T-helper 1 cell treated with Interleukin-12 subunit alpha and Interleukin-12 subunit beta and Interleukin-4 antibody, amounts not matched to agents 30 μg/mL and 1 μg/mL, for 36 hours (primary cell): ENCODE data around the gene NPEPL1.
"Not testable (repeated sequence)": the region's sequence is repeated elsewhere in the genome, so short reads cannot be mapped to it uniquely, and the experiment has no call there.

ENCODE experiments used
- H3K27ac Mint-ChIP-seq: one replicate; pipeline ENCODE4 v1.8.0; 2021; ENCODE audit warnings: mild to moderate bottlenecking, mixed read lengths
- H3K27me3 Mint-ChIP-seq: one replicate; pipeline ENCODE4 v1.8.0; 2021; ENCODE audit warnings: low read depth, mixed read lengths
- H3K36me3 Mint-ChIP-seq: one replicate; pipeline ENCODE4 v1.8.0; 2021; ENCODE audit warnings: low read depth, mixed read lengths
- H3K4me1 Mint-ChIP-seq: one replicate; pipeline ENCODE4 v1.8.0; 2021; ENCODE audit warnings: low read depth, mixed read lengths
- H3K4me3 Mint-ChIP-seq: one replicate; pipeline ENCODE4 v1.8.0; 2021; ENCODE audit warnings: mild to moderate bottlenecking, moderate library complexity, mixed read lengths
- H3K9me3 Mint-ChIP-seq: one replicate; pipeline ENCODE4 v1.8.0; 2021; ENCODE audit warnings: mixed read lengths

NPEPL1 gene

DNA sequence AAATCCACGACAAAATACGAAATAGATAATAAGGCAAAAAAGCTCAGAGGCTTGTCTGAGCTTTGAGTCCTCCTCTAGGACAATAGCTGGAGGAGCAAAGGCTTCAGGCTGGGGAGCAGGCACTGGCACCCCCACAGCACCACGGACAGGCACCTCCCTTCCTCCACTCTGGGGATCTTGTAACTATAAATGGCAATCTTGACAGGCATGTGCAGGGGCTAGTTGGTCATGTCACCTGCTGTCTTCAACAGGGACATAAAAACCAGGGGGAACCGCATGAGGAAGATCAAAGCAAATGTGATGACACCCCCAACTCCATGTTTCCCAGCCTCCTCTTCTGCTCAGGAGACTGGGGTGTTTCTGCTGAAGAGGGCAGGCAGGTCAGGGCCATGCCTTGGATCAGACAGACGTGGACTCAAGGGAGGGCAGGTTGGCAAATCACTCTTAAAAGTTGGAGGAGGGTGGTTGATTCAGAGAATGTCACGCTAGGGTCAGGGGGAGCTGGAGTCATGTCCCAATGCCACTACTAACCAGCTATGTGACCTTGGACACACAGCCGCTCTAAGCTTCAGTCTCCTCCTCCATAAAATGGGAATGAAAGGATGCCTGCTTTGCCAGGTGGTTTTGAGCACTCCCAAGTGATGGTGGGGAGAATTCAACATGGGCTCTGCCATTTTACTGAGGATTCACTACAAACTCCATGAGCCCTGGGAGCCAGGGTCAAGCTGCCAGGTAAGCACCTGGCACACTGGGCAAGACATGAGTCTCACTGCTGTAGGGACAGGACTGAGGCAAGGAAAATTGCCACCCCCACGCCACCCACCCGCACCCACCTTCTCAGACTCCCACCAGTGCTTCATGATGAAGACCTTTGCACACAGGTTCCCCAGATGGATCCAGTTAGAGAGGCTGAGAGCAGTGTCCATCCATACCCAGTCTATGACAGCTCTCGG, 48.0 kb downstream of the NPEPL1 start:
- H3K9me3 Mint-ChIP-seq = no peaks in the 10 kb centered on the region
- H3K27me3 Mint-ChIP-seq = peaks cover 29% of the 10 kb centered on the region
- no peak overlapping the region for H3K4me3 Mint-ChIP-seq
- no peaks in the 10 kb centered on the region for H3K4me1 Mint-ChIP-seq
- H3K36me3 Mint-ChIP-seq = no peaks in the 10 kb centered on the region
- no peak overlapping the region for H3K27ac Mint-ChIP-seq

DNA sequence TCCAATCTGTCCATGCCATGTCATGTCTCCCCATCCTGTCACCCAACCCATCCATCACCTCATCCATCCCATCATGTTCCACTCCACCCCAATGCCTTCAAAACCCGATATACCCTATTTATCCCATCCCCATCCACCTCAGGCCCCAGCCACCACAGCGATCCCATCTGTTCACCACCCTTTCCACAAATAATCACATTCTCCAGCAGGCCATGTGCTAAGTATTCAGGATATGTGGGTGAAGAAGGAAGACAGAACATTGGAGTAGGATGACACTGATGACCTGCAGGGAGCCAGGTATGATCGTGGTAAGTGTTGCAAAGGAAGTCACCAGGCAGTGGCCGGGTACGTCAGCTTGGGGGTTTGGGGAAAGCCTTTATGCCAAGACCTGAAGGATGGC, 48.8 kb downstream of the NPEPL1 start:
- no peak overlapping the region for H3K4me3 Mint-ChIP-seq
- H3K9me3 Mint-ChIP-seq = no peaks in the 10 kb centered on the region
- H3K36me3 Mint-ChIP-seq = no peaks in the 10 kb centered on the region
- H3K27me3 Mint-ChIP-seq = peaks cover 31% of the 10 kb centered on the region
- no peak overlapping the region for H3K27ac Mint-ChIP-seq
- H3K4me1 Mint-ChIP-seq = no peaks in the 10 kb centered on the region

DNA sequence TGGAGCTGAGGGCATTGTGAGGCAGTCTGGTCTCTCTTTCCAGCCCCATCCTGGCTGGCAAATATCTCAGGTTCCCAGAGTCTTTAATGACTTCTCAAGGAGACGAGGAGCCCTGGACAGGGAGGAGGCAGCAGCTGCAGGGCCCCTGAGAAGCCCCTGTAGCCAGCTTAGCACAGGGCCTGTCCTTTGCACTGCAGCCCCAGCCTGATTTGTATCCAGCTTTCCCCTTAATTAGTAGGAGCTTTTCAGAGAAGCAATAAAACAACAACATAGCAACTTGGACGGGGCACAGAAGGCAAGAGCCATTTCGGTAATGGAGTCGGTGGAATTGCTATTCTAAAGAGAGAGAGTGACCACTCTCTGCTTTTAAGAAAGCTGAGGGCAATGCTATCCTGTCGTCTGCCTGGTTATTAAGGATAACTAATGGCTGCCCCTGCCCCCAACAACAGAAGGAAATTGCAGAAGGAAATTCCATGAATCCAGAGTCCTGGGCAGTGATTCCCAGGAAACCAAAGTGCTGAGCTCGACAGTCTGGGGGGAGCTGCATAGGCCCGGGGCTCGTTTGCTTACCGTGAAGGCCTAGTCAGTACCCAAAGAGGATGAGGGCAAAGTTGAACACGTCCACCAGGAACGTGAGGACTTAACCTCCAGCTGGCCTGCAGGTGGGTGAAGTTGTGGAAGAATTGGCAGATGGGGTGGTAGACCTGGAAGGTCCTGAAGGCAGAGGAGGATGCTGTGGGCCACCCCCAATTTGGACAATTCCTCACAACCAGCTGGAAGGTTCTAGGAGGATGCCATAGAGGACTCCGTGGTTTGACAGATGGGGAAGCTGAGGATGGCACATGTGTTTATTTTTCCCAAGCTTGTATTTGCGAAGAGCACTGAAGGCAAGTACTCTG, 50.3 kb downstream of the NPEPL1 start:
- H3K4me3 Mint-ChIP-seq = no peak overlapping the region
- H3K4me1 Mint-ChIP-seq = no peaks in the 10 kb centered on the region
- peaks cover 26% of the 10 kb centered on the region for H3K27me3 Mint-ChIP-seq
- H3K9me3 Mint-ChIP-seq = no peaks in the 10 kb centered on the region
- H3K27ac Mint-ChIP-seq = no peak overlapping the region
- no peaks in the 10 kb centered on the region for H3K36me3 Mint-ChIP-seq

DNA sequence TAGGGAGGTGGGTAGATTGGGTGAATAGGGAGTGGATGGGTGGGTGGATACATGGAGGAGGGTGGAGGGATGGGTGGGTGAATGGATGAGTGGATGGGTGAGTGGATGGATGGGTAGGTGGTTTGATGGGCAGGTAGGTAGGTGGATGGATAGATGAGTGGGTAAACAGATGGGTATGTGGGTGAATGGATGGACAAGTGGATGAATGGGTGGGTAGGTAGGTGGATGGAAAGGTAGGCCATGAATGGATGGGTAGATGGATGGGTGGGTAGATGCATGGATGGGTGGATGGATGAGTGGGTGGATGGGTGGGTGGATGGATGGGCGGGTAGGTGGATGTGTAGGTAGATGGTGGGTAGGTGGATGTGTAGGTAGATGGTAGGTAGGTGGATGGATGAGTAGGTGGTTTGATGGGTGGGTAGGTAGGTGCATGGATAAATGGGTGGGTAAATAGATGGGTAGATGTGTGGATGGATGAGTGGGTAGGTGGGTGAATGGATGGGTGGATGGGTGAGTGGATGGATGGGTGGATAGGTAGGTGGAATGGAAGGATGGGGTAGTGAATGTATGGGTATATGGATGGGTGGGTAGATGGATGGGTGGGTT, 51.4 kb downstream of the NPEPL1 start:
- Mint-ChIP-seq H3K4me1 (no peaks in the 10 kb centered on the region), H3K36me3 (no peaks in the 10 kb centered on the region), H3K27ac (no peak overlapping the region), H3K4me3 (no peak overlapping the region), H3K27me3 (peaks cover 24% of the 10 kb centered on the region), H3K9me3 (no peaks in the 10 kb centered on the region)

DNA sequence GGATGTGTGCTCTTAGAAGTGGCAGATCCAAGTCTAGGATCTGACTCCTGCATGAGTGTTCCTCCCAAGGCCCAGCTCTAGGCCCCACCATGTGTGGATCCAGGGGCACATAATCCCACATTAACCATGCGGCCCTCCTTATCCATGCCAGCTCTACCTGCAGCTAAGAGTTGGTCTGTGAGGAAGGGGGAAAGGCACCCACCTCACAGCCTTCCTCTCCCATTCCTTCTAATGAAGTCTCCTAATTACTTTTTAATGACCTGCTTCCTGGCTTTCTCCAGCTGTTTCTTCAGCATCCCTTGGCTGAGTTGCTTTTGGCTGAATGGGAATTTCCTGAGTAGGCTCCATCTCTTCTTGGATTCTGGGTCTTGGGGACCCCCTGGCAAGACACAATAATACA, 52.2 kb downstream of the NPEPL1 start:
- no peaks in the 10 kb centered on the region for H3K4me1 Mint-ChIP-seq
- H3K4me3 Mint-ChIP-seq = no peak overlapping the region
- H3K27ac Mint-ChIP-seq = no peak overlapping the region
- H3K9me3 Mint-ChIP-seq = no peaks in the 10 kb centered on the region
- H3K36me3 Mint-ChIP-seq = no peaks in the 10 kb centered on the region
- peaks cover 16% of the 10 kb centered on the region for H3K27me3 Mint-ChIP-seq

DNA sequence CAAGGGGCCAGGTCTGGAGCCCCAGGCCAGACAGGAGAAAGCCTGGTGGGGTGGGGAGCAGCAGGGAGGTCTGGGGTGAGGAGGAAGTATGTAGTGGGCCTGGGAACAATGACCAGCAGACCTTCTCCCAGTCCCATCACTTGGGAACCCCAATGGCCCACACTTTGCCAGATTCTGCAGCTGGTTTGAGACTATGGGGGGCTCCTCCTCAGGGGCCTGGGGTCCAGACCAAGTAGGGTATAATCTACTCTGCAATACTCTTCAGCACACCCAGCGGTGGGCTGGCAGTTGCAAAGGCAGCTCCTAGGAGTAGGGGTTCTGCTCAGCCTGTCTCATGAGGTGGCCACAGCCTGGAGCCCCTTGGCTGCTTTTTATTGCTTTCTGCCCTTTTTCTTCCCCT, 52.8 kb downstream of the NPEPL1 start:
- H3K27me3 Mint-ChIP-seq = peaks cover 15% of the 10 kb centered on the region
- no peak overlapping the region for H3K27ac Mint-ChIP-seq
- H3K4me3 Mint-ChIP-seq = no peak overlapping the region
- no peaks in the 10 kb centered on the region for H3K9me3 Mint-ChIP-seq
- H3K4me1 Mint-ChIP-seq = no peaks in the 10 kb centered on the region
- H3K36me3 Mint-ChIP-seq = no peaks in the 10 kb centered on the region

DNA sequence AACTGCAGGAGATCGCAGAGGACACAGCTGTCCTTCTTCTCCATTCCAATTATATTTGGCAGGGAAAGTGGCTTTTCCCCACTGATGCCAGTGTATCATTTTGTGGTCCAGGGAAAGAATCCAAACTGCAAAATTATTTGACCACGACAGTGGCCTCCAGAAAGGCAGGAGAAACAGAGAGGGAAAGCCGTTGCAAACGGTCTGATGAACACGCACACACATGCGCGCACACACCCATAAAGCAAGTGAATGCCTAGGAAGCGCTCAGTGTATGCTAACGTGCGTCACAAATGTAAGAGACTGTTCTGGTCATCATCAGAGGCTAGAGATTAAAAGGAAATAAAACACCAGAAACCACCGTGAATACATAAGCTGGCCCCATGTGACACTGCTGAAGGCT, 54.0 kb downstream of the NPEPL1 start:
- Mint-ChIP-seq H3K27me3 (peaks cover 17% of the 10 kb centered on the region), H3K4me1 (no peaks in the 10 kb centered on the region), H3K27ac (no peak overlapping the region), H3K4me3 (no peak overlapping the region), H3K36me3 (no peaks in the 10 kb centered on the region), H3K9me3 (no peaks in the 10 kb centered on the region)

DNA sequence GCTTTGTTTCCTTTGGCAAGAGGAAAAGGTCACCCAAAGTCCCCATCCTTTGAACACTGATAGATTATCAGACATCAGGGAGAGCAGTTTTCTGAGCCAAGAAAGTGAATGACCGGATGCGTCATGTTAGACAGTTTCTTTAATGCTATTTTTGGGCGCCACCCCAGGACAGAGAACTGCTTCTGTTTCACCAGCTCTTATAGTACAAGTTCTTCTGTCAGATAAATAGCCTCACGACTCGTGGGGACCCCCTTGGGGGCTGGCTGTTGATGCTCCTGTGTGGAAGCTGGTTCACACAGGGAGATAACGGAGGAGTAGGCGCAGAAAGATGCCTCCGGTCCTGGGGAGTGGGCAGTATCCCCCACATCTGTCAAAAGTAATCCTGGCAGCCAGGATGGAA, 54.6 kb downstream of the NPEPL1 start:
- Mint-ChIP-seq H3K9me3 (no peaks in the 10 kb centered on the region), H3K27me3 (peaks cover 20% of the 10 kb centered on the region), H3K36me3 (no peaks in the 10 kb centered on the region), H3K27ac (no peak overlapping the region), H3K4me3 (no peak overlapping the region), H3K4me1 (no peaks in the 10 kb centered on the region)

DNA sequence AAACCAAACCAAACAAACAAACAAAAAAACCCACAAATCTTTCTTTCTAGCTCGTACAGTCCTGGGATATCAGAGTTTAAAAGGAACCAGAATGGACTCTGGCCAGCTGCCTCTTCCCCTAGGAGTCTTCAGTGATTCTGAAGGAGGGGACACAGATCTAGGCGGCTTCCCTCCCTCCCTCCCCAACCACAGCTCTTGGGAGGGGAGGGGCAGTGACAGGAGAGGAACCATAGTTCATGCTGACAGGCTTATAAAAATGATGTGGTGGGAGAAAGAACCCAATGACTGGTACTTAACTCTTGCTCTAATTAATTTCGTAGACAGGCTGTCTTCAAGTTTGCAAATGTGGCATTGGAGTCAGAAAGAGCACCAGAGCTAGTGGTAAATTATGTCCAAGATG, 56.0 kb downstream of the NPEPL1 start:
- Mint-ChIP-seq H3K27ac (no peak overlapping the region), H3K27me3 (peaks cover 20% of the 10 kb centered on the region), H3K9me3 (no peaks in the 10 kb centered on the region), H3K4me1 (no peaks in the 10 kb centered on the region), H3K4me3 (no peak overlapping the region), H3K36me3 (no peaks in the 10 kb centered on the region)

DNA sequence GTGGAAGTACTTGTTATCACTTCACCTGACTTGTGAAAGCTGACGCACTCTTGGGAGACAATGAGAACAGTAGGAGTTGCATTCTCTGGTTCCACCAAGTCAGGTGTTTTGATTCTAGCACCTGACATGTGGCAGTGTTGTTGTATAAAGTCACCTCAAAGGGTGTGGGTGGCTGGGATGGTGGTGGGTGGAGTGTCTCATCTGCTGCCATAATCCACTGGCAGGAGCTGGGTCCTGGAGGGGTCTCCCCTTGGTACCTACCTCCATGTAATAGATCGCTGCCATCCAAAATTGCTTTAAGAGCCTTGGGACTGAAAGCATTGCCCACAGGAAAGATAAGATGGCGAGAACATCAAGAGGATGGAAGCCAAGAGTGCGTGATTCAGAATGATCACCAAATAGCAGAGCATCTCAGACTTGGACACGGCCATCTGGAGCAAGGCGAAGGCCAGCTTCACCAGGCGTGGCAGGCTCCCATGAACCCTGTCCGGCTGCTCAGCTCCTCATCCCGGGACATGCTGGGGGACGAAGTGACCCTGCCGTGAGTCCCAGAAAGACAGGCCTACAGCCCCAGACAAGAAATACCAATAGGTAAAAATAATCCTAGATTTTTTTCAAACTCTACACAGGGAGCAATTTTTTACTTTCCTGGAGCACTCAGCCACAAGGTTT, 56.6 kb downstream of the NPEPL1 start:
- H3K27ac Mint-ChIP-seq = no peak overlapping the region
- no peaks in the 10 kb centered on the region for H3K36me3 Mint-ChIP-seq
- no peaks in the 10 kb centered on the region for H3K9me3 Mint-ChIP-seq
- no peaks in the 10 kb centered on the region for H3K4me1 Mint-ChIP-seq
- peaks cover 20% of the 10 kb centered on the region for H3K27me3 Mint-ChIP-seq
- no peak overlapping the region for H3K4me3 Mint-ChIP-seq

DNA sequence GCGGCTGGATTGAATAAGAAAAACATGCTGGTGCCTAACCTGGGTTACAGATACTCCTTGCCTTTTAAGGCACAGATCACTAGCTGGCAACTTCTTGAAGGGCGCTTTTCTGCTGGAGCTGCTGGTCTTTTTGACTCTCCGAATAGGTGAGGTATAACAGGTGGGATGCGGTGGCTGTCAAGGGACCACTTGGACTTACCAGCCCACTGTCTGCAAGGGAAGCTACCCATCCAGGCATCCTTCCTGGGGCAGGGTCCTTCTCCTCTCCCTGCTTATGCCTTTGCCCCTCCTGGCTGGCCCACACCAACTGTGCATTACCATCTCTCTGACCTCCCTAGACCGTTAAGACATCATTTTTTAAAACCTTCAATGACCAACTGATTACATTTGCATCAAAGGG, 57.4 kb downstream of the NPEPL1 start:
- H3K4me3 Mint-ChIP-seq = no peak overlapping the region

DNA sequence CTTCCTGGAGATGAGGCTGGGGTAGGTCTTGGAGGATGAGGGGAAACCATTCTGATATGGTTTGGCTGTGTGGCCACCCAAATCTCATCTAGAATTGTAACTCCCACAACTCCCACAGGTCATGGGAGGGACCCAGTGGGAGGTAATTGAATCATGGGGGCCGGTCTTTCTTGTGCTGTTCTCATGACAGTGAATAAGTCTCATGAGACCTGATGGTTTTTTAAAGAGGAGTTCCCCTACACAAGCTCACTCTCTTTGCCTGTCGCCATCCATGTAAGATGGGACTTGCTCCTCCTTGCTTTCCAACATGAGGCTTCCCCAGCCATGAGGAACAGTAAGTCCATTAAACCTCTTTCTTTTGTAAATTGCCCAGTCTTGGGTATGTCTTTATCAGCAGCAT, 58.1 kb downstream of the NPEPL1 start:
- H3K27ac Mint-ChIP-seq, H3K36me3 Mint-ChIP-seq, H3K4me1 Mint-ChIP-seq, H3K9me3 Mint-ChIP-seq, H3K4me3 Mint-ChIP-seq: not testable (repeated sequence)
- H3K27me3 Mint-ChIP-seq = peaks cover 19% of the 10 kb centered on the region

More for the DNA sequence above, 57.4 kb downstream of the NPEPL1 start:
- Mint-ChIP-seq H3K27me3 (peaks cover 20% of the 10 kb centered on the region), H3K27ac (no peak overlapping the region), H3K9me3 (no peaks in the 10 kb centered on the region), H3K4me1 (no peaks in the 10 kb centered on the region), H3K36me3 (no peaks in the 10 kb centered on the region)

DNA sequence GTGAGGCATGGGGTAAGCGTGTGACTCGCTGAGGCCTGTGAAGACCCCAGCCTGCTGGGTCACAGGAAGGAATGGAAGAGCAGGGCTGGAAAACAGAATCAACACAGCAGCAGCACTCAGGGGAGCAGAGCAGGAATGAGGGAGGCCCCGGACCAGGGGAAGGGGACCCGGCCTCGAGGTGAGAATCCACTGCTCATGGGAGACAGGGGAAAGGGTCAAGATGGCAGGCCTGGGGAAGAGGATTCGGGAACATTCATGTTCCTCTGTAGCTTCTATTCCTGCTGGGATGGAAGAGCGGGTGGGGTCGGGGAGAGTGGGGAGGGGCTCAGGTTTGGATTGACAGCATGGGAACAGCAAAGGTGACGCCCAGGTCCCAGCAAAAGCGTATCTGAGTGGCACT, 59.4 kb downstream of the NPEPL1 start:
- Mint-ChIP-seq H3K4me1 (no peaks in the 10 kb centered on the region), H3K36me3 (no peaks in the 10 kb centered on the region), H3K27ac (no peak overlapping the region), H3K27me3 (peaks cover 19% of the 10 kb centered on the region), H3K4me3 (no peak overlapping the region), H3K9me3 (no peaks in the 10 kb centered on the region)

DNA sequence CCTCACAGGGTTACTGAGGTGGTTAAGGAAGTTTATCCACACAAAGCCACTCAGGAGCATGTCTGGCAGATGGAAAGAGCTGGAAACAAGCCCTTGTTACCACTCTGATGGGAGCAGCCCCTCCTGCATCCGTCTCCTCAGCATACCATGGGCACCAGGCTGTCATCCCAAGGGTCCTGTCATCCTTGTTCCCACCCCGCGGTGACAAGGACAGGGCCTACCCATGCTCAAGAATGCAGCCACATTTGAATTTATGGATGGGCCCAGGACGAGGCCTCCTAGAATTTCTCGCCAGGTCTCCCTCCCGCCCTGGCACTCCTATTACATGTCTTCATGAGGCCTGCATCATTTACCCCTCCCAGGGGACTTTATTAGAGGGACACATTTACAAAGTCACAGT, 60.0 kb downstream of the NPEPL1 start:
- Mint-ChIP-seq H3K4me3 (no peak overlapping the region), H3K27me3 (peaks cover 19% of the 10 kb centered on the region), H3K27ac (no peak overlapping the region), H3K4me1 (no peaks in the 10 kb centered on the region), H3K36me3 (no peaks in the 10 kb centered on the region), H3K9me3 (no peaks in the 10 kb centered on the region)
